ENCODE data around the gene RNPEPL1.

RNPEPL1 gene

DNA sequence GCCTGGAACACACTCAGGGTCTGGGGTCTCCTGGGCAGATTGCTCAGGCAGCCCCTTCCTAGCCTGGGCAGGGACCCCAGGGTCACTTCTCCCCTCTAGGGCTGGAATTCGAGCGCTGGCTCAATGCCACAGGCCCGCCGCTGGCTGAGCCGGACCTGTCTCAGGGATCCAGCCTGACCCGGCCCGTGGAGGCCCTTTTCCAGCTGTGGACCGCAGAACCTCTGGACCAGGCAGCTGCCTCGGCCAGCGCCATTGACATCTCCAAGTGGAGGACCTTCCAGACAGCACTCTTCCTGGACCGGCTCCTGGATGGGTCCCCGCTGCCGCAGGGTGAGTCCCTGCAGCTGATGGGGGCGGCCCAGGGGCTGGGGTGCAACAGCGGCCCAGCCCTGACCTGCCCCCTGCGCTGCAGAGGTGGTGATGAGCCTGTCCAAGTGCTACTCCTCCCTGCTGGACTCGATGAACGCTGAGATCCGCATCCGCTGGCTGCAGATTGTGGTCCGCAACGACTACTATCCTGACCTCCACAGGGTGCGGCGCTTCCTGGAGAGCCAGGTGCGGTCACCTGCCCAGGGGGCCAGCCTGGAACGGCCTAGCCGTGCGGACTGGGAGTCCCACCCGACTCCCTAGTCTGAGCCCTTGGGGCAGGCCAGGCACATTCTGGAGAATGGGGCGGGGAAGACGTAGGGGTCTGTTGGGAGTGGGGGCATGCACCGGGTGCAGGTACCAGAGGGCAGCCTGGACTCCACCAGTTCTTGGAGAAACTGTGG, 8.3 kb downstream of the RNPEPL1 start:
- no peak for DNase-seq (ENCODE audit: low read depth, low spot score)

- DNase-seq (ENCODE audit: low read depth, low spot score) = no peak
Measured at GRCh38 chr2:240577281-240578109, 9.2 kb downstream of the RNPEPL1 start.

- no peak for DNase-seq (ENCODE audit: low read depth, low spot score)
Measured at GRCh38 chr2:240578110-240578450, 9.8 kb downstream of the RNPEPL1 start.

DNA sequence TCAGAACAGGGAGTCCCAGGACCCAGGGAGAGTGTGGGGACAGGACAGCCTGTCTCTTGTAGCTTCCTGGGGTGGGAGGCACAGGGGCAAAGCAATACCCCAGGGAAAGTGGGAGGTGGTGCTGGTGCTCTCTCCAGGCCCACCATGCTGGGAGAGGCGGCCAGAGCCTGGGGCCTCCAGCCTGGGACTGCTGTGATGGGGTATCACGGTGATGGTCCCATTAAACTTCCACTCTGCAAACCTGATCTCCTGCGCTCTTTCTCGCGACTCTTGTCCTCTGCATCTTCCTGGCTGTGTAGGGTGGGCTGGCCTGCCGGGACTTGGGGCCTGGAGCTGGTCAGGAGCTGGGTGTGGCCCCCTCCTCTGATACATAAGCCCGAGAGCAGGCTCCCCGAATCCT, 10.2 kb downstream of the RNPEPL1 start:
- no peak for DNase-seq (ENCODE audit: low read depth, low spot score)

DNA sequence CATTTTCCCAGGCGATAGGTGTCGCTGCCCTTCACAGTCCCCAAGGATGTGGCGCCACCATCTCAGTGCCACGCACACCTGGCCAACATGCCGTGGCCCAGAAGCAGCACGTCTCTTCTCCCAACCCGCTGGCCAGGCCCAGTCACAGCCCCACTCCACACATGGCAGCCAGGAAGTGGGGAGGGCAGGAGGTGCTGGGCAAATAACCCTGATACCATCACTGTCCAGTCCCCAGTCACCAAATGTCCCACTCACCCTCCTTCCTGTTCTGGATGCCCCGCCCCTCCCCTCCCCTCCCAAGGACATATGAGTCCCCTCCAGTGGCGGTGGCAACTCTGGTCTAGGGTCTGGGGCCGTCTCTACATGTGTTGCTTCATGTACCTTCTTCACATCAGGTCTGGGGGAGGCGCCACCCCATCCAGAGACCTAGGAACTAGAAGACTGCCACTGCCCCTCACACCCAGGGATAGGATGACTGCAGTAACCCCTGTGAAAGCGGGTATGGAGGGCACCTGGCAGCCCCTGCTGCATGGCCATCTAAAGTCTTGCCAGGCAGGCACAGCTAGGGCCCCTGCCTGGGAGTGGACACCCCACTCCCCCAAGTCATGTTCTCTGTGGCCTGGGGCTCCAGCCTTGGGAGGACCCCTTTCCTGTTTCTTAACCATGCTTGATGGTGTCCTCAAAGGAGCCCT, 10.9 kb downstream of the RNPEPL1 start:
- no peak for DNase-seq (ENCODE audit: low read depth, low spot score)

GRCh38 chr2:240579771-240580614, 11.7 kb downstream of the RNPEPL1 start:
- no peak for DNase-seq (ENCODE audit: low read depth, low spot score)

- no peak for DNase-seq (ENCODE audit: low read depth, low spot score)
Measured at GRCh38 chr2:240581811-240582210, 13.5 kb downstream of the RNPEPL1 start.

- no peak for DNase-seq (ENCODE audit: low read depth, low spot score)
Measured at GRCh38 chr2:240582781-240583180, 14.5 kb downstream of the RNPEPL1 start.

GRCh38 chr2:240583774-240584173, 15.5 kb downstream of the RNPEPL1 start:
- no peak for DNase-seq (ENCODE audit: low read depth, low spot score)

DNA sequence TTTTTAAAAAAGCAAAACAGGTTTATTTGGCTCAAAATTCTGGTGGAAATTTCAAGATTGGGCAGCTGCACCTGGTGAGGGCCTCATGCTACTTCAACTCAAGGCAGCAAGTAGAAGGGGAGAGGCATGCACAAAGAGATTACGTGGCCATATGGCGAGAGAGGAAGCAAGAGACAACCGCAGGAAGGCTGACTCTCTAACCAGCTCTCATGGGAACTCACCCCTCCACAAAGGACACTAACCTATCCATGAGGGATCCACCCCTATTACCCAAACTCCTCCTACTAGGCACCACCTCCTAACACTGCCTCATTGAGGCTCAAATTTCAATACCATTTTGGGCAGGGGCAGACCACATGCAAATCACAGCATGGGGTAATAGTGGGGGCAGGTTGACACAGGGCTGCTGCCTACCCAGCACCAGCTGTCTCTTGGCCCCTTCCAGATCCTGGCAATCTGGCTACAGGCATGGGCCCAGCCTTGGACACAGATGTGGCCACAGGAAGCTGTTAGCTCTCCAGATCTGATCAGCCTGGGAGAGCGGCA, 16.3 kb downstream of the RNPEPL1 start:
- DNase-seq (ENCODE audit: low read depth, low spot score) = no peak

- no peak for DNase-seq (ENCODE audit: low read depth, low spot score)
Measured at GRCh38 chr2:240585101-240585500, 16.8 kb downstream of the RNPEPL1 start.

- DNase-seq (ENCODE audit: low read depth, low spot score) = no peak
Measured at GRCh38 chr2:240585681-240586197, 17.5 kb downstream of the RNPEPL1 start.

DNA sequence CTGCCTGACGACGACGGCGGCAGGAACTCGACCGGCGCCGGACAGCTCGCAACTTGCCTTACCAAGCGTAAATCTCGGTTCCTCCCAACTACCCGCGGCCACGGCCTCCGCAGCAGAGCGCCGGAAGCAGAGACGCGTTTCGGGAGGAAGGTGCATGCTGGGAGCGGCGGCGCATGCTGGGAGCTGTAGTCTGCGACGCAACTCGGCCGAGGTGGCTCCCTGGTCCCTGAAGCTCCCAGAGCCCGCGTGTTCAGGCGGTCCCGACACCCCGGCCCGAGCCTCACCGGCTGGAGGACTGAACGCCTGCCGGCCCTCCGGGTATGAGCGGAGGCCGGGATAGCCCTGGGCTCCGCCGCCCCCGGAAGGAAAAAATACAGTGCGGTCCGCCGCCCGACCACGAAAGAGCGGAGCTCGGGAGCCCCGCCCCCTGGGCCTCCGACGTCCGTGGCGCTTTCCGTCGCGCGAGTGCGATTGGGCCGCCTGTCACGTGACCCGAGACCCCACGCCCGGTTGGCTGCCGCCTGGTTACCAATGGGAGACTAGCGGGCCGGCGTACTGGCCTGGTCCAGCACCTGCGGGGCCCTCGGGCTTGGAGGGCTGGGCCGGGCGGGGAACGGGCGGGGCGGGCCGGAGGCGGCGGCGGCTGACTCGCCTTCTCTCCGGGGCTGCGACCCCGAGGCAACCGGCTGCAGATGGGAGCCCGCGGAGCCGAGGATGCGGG, 18.1 kb downstream of the RNPEPL1 start, which contains the start of gene CAPN10:
Gene CAPN10, plus strand, starts transcription at position 537 of the 721 bp plus-strand sequence. Its CDS starts 178 bp downstream, at position 715.
- DNase-seq (ENCODE audit: low read depth, low spot score) = peak; percentile 79

GRCh38 chr2:240586919-240587800, 18.9 kb downstream of the RNPEPL1 start:
- DNase-seq (ENCODE audit: low read depth, low spot score) = no peak

DNA sequence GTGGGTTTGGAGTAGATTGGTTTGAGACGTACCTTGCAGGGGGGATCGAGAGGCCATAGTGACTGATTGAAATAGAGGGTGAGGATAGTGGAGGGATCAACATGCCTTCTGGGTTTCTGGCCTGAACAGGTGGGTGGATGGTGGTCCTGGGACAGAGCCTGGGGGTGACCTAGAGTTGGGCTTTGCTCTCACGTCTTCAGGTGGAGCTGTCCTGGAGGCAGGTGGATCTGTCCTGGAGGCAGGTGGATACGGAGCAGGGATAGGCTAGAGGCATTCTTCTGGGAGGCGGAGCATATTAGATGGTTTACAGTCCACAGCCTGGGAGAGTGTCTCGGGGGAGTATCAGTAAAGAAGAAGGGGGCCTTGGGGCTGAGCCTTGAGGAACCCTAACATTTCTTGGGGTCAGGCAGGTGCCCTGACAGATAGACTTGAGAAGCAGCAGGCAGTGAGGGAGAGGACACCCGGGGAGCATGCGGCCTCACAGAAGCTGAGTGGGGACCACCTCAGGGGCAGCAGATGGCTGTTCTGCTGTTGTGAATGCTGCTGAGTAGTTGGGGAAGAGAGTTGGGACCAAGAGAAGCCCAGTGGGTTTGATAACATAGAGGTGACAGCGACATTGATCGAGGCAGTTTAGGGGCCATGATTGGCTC, 19.8 kb downstream of the RNPEPL1 start:
- DNase-seq (ENCODE audit: low read depth, low spot score) = no peak

DNA sequence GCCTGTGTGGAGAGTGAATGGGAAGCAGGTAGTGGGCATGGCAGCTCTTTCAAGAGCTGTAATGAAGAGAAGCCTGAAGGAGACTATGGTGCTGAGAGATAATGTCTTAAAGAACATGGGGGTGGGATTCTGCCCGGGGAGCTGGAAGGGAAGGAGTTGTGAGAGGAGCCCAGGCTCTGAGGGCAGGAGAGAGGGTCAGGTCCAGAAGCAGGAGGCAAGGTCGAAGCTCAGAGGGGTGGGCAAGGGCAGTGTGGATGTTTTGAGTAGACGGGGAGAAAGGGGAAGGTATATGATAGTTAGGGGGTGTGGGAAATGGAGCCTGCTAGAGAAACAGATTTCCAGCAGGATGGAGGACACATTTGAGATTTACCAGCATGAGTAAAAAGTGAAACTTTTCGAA, 20.4 kb downstream of the RNPEPL1 start:
- no peak for DNase-seq (ENCODE audit: low read depth, low spot score)

DNA sequence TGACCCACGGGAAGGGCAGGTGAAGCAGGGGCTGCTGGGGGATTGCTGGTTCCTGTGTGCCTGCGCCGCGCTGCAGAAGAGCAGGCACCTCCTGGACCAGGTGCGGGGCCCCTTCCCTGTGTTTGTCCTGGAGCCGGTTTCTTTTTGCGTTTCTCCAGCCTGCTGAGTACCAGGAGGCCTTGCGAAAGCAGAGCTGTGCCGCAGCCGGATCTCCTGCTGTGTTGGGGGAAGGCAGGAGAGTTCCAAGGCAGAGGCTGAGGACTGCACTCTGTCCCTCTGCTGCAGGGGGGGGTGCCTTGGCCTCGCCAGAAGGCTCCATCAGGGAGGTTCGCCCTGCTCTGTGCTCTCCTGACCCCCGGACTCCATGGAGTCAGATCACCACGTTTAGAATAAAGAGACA, 21.1 kb downstream of the RNPEPL1 start:
- no peak for DNase-seq (ENCODE audit: low read depth, low spot score)

- no peak for DNase-seq (ENCODE audit: low read depth, low spot score)
Measured at GRCh38 chr2:240589850-240590525, 21.7 kb downstream of the RNPEPL1 start.
